ENCODE data around the gene FAM181B.

Gene FAM181B, protein sequence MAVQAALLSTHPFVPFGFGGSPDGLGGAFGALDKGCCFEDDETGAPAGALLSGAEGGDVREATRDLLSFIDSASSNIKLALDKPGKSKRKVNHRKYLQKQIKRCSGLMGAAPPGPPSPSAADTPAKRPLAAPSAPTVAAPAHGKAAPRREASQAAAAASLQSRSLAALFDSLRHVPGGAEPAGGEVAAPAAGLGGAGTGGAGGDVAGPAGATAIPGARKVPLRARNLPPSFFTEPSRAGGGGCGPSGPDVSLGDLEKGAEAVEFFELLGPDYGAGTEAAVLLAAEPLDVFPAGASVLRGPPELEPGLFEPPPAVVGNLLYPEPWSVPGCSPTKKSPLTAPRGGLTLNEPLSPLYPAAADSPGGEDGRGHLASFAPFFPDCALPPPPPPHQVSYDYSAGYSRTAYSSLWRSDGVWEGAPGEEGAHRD

DNA sequence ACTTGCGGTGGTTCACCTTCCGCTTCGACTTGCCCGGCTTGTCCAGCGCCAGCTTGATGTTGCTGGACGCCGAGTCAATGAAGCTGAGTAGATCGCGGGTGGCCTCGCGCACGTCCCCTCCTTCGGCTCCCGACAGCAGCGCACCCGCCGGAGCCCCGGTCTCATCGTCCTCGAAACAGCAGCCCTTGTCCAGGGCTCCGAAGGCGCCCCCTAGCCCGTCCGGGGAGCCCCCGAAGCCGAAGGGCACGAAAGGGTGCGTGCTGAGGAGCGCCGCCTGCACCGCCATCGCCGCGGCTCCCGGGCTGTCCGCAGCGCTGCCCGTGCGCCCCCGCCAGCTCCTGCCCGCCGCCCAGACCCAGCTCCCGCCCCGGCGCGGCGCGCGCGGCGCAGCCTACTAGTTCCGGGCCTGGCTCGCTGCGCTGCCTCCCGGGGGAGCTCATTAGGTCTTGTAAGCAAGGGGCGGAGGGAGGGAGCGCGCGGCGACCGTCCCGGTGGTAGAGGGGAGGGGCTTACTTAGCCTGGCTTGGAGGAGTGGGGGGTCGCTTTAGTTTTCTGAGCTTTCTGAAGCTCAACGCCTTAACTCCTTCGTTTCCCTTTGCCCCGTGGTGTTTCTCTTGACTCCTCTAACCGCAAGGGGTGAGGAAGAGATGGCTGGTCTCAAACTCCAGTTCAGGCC lies at the start of gene FAM181B:
Gene FAM181B (minus strand): TSS at position 421 of the 676 bp plus-strand sequence. CDS start 135 bp downstream, at position 286.
- no peak for DNase-seq (ENCODE audit: low read depth)

DNA sequence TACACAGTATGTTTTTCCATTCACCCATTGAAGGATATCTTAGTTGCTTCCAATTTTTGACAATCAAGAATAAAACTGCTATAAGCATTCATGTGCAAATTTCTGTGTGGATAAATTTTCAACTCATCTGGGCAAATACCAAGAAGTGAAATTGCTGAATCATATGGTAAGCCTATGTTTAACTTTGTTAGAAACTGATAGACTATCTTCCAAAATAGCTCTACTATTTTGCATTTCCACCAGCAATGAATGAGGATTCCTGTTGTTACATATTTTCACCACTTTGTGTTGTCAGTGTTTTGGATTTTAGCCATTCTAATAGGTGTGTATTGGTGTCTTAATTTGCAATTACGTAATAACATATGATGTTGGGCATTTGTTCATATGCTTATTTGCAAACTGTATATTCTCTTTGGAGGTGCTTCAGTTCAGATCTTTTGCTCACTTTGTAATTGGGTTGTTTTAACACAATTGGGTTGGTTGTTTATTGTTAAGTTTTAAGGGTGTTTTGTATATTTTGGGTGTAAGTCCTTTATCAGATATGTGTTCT lies 49.2 kb upstream of the FAM181B start:
- no peak for DNase-seq (ENCODE audit: low read depth)

DNA sequence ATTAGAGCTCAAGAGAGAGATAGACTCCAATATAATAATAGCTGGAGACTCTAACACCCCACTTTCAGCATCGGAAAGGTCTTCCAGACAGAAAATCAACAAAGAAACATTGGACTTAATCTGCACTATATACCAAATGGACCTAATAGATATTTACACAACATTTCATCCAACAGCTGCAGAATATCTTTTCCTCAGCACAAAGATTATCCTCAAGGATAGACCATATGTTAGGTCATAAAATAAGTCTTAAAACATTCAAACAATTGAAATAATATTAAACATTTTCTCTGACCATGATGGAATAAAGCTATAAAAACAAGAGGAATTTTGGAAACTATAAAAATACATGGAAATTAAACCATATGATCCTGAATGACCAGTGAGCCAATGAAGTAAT lies 45.1 kb upstream of the FAM181B start:
- no peak for DNase-seq (ENCODE audit: low read depth)

DNA sequence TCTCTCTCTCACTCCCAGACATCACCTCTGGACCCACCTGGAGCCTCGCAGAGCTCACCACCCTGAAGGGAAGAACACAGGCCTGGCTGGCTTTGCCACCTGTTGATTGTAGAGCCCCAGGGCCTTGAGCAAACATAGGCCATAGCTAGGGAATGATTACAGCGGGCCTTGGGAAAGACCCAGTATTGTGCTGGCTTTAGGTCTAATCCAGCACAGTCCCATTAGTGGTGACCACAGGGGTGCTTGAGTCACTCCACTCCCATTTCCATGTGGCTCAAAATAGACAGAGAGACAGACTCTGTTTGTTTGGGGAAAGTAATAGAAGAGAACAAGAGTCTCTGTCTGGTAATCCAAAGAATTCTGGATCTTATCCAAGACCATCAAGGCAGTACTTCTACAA lies 42.7 kb upstream of the FAM181B start:
- DNase-seq (ENCODE audit: low read depth) = no peak

DNA sequence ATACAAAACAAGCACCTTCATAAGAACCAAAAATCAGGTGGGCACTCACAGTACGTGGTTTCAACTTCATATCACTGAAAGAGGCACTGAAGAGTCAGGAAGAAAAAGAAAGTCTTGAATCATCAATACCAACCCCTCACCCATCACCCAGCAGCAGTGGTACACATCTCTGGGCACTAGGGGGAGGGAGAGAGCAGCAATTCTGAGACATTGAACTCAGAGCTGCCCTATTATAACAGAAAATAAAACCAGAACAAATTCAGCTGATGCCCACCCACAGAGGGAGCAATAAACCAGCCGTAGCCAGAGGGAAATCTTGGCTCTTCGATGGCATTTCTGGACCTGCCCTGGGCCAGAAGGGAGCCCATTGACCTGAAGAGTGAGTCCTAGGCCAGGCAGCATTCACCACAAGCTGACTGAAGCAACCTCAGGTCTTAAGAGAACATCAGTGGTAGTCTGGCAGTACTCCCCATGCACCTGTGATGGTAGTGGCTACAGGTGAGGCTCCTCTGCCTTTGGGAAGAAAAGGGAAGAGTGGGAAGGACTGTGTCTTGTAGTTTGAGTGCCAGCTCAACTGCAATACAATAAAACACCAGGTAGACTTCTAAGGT lies 42.2 kb upstream of the FAM181B start:
- no peak for DNase-seq (ENCODE audit: low read depth)

DNA sequence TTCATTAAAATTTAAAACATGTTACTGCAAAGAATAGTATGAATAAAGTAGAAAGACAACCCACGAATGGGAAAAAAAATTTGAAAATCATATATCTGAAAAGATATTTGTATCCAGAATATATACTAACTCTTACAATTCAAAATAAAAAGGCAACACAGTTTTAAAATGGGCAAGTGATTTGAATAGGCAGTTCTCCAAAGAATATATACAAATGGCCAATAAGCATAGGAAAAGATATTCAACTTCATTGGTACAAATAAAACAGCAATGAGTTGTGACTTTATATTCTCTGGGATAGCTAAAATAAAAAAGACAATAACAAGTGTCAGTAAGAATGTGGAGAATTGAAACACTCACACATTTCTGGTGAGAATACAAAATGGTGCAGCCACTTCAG lies 41.6 kb upstream of the FAM181B start:
- no peak for DNase-seq (ENCODE audit: low read depth)

DNA sequence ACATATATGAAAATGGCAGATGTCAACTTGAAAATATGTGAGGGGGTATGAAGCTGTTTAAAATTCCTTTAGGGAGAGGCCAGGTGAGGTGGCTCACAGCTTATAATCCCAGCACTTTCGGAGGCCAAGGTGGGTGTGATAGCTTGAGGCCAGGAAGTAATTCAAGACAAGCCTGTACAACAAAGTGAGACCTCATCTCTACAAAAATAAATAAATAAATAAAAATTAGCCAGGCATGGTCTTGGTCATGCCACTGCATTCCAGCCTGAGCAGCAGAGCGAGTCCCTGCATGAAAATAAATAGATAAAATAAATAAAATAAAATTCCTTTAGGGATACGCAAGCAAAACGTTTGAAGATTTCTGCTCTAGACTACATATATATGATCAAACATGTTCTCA lies 38.1 kb upstream of the FAM181B start:
- DNase-seq (ENCODE audit: low read depth) = no peak

DNA sequence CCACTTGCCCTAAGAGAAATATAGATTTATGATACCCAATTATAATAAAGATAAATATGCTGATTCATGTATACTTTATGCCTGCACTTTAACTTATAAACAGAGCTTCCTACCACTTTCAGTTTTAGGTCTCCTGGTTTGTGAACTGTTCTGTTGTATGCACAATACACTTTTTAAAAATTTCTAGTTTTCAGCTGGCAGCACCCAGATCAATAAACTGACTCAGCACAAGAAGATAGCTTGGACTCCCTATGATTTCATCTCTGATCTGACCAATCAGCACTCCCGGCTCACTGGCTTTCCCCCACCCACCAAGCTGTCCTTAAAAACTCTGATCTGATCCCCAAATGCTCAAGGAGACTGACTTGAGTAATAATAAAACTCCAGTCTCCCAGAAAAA lies 33.5 kb upstream of the FAM181B start:
- no peak for DNase-seq (ENCODE audit: low read depth)

DNA sequence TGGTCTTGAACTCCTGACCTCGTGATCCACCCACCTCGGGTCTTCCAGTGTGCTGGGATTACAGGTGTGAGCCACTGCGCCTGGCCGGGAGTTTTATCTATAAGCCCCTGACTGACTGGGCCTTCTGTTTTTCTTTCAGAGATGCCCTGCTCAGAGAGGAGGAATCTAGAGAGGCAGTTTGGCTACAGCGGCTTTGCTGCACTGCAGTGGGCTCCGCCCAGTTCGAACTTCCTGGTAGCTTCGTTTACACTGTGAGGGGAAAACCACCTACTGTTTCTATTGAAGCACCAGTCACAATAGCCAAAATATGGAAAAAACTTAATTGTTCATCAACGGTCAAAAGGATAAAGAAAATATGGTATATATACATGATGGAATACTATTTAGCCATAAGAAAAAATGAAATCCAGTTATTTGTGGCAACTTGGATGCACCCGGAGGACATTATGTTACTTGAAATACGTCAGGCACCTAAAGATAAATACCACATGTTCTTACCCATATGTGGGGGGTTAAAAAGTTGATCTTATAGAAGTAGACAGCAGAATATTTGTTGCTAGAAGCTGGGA lies 31.9 kb upstream of the FAM181B start:
- no peak for DNase-seq (ENCODE audit: low read depth)

DNA sequence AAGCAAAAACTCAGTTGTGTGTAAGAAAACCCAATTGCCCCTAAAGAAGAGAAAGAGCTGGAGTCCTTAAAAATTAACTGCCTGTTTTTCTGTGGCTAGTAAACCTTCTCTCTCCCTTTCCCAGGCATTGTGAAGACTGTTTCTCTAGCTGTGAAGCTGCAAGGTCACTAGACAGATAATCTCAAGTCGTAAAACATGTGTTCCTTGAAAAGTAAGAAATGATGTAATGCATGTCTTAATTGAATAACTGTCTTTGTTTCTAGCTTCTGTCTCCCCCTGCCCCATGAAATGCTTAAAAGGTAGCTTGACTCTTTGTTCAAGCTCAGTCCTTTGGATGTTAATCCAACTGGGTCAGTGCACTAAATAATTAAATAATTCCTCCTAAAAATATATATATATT lies 29.5 kb upstream of the FAM181B start:
- DNase-seq (ENCODE audit: low read depth) = no peak

DNA sequence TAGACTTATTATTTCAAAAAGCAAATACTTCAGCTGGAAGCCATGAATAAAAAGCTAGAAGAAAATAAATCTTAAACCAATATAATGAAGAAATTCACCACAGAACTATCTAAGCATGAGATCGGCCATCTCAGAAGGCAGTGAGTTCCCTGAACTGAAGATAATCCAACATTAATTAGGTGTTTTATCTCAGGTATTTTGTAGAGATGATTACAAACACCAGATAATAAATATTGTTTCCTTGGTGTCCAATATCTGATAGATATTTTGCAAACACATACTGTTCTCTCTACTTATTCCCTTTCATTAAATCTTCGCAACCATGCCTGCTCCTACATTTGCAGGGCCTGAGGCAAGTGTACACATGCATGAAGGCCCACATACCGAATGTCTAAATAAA lies 26.0 kb upstream of the FAM181B start:
- no peak for DNase-seq (ENCODE audit: low read depth)

DNA sequence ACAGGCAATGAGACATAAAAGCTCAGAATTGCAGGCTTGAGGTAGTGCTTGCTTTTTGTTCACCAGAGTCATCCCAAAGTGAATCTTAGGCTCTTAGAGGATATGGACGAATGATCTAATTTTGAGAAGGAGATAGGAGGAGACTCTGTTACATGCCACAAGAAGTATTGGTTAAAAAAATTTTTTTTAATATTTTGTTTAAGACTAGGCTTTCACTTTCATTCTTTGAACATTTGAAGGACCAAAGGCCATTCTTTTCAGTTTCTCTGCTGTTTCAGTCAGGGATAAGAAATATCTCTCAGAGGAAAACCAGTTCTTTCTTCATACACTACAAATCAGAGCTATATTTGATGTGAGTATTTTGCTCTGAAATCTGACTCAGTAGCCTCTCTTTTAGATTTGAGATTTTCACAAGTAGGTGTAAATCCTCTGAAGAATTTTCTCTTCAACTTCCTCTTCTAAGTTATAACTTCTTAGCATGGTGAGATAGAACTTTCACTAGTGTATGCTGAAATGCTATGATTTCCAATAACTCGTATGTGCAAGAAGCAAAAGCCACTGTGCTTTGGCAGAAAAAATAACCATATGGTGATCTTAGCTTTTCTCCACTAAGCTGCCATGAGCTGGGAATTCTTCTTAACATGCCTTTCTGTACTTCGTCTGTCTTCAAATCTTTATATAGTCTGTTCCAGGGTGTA lies 24.1 kb upstream of the FAM181B start:
- no peak for DNase-seq (ENCODE audit: low read depth)

DNA sequence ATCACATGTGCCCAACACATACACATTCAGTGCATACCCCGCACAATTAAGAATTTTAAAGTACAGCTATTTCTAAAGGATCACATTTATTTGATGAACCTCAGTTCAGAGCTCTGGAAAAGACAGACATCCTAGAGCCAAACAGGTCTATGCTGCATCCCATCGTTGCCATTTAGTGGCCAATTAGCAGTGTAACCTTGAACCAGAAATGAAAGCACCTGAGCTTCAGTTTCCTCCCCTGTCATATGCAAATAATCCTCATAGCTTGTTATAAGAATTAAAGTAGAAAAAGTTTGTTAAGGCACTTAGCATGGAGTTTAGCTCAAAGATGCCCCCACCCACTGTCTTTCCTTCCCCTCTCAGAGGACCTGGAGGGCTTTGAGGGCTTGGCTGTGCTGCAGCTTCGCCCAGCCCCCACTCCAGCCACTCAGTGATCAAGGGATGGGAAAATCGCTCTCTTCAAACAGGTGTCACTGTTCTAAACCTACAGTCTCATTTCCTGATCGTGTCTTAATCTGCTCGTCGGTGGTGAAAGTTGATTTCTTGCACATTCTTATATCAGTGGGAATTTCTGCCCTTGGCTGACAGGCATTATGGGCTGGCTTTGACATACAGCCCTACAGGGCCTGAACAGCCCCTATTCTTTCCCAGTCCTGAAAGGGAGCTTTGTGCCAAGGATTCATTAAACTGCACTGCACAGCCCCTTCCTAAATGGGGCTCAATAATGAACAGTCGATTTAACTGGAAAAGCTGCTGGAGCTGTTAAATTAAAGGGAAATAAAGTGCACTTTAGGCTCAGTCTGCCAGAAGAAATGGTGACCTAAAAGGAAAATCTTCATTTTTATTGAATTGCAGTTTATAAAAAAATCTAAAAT lies 23.3 kb upstream of the FAM181B start:
- no peak for DNase-seq (ENCODE audit: low read depth)

DNA sequence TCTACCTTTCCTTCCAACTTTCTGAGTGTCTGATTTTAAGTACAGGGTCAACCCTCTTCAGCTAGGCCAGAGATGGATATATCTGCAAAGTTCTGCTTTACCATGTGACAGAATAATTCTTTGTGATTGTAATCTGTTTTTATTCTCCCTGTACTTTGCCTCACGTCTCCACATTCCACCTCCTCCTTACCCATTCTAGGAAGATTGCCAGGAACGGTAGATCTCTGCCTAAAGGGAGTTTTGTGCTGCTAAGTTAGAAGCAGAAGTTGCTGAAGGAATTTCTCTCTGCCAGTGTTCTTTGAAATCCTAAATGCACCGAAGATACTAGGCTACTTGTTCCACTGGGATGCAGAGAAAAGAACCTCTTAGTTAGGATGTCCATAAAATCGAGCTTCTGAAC lies 20.7 kb upstream of the FAM181B start:
- no peak for DNase-seq (ENCODE audit: low read depth)

DNA sequence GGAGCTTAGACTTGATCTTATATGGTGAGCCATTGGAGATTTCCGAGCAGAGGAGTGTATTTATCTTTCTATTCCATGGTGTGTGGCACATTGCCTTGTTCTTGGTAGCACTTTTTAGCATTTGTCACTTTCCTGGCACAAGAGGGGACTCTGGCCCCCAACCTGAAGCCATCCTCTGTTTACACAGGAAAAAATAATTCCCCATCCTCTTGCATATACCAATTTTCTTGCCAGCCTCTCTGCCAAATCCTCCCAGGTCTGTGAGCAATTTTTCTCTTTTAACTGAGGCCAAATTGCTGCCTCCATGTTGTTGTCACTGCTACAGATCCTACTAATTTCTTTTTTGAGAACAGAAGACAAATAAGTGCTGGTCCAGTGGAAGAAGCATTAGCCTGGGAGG lies 20.3 kb upstream of the FAM181B start:
- DNase-seq (ENCODE audit: low read depth) = no peak

DNA sequence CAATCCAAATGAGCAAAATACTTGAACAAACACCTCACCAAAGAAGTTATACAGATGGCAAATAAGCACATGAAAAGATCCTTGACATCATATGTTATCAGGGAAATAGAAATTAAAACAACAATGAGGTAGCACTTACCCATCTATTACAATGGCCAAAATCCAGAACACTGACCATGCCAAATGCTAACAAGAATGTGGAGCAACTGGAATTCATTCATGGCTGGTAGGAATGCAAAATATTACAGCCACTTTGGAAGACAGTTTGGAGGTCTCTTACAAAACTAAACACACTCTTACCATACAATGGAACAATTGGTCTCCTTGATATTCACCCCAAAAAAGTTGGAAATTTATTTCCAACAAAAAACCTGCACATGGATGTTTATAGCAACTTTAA lies 19.1 kb upstream of the FAM181B start:
- no peak for DNase-seq (ENCODE audit: low read depth)

DNA sequence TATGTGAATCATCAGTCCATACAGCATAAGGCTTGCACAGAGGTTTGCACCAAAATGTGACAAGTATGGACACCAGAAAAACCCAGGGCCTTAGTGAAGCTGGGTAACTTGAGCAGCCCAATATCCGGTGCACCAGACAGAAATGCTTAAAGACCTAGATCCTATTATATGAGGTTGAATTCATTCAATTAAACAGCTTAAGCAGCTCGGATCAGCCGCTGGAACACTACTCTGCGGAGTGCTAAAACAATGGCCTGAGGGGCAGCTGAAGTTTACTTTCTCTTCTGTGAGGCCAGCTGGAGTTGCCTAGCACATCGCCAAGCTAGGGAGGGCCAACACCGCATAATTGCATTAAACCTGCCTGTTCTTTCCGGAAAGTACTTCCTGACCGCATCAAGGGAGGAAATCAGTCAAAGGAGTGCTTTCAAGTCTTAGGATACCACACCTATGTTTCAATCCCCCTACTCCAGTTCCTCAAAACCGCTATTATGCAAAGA lies 17.0 kb upstream of the FAM181B start:
- no peak for DNase-seq (ENCODE audit: low read depth)

DNA sequence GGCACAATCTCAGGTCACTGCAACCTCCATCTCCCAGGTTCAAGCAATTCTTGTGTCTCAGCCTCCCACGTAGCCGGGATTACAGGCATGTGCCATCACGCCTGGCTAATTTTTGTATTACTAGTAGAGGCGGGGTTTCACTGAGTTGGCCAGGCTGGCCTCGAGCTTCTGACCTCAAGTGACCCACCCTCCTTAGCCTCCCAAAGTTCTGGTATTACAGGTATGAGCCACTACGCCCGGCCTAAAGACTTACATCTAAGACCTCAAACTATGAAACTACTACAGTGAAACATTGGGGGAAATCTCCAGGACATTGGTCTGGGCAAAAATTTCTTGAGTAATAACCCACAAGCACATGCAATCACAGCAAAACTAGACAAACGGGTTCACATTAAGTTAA lies 13.8 kb upstream of the FAM181B start:
- DNase-seq (ENCODE audit: low read depth) = no peak

DNA sequence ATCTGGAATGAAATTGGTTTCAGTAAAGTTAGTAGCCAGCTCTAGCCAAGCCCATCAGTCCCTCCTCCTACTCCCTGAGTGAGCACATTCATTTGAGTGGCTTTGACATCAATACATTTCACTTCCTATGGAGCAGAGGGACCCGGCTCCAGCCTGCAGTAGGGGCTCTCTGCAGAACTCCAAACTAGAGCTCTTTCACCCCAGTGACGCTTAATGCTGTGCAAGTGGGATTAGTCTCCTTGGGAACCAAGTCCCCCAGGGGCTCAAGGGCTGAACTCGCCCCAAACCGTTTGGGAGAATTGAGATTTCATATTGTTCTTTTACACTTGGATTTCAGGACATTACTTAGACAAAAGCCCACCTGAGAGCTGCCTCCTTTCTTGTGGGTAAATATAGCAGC lies 4.4 kb upstream of the FAM181B start:
- no peak for DNase-seq (ENCODE audit: low read depth)

DNA sequence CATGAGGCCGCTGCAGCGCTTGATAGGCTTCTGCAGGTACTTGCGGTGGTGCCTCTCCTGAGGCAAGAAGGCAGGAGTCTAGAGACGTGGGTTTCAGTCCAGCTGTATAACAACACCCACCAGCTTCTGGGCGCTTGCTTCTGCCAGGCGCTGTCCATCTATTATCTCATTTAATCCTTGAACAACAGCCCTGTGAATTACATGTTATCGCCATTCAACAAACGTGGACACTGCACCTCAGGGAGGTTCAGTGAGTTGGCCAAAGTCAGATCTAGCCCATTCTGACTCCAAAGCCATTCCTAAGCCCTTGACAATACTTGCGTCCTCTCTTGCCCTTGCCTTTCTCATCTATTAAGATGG lies 436 bp upstream of the FAM181B start:
- DNase-seq (ENCODE audit: low read depth) = no peak
